HG03159 (cell line): Measurements from ENCODE around the gene DGLUCY.
"Not testable (repeated sequence)": the region's sequence is repeated elsewhere in the genome, so short reads cannot be mapped to it uniquely, and the experiment has no call there.

ENCODE experiments used
- ATAC-seq: cut with Tn5 transposase; IDR thresholded peaks from one replicate; pipeline ENCODE4 v1.9.1; 2021; ENCODE audit warnings: mild to moderate bottlenecking, moderate library complexity; ENCODE audit not compliant: unreplicated experiment

DGLUCY gene

GRCh38 chr14:91108941-91109611 lies 4.8 kb upstream of the DGLUCY start:
- ATAC-seq: no peak

GRCh38 chr14:91111443-91111842 lies 2.4 kb upstream of the DGLUCY start:
- ATAC-seq: no peak

GRCh38 chr14:91112194-91112593 lies 1.7 kb upstream of the DGLUCY start:
- ATAC-seq: no peak

DNA sequence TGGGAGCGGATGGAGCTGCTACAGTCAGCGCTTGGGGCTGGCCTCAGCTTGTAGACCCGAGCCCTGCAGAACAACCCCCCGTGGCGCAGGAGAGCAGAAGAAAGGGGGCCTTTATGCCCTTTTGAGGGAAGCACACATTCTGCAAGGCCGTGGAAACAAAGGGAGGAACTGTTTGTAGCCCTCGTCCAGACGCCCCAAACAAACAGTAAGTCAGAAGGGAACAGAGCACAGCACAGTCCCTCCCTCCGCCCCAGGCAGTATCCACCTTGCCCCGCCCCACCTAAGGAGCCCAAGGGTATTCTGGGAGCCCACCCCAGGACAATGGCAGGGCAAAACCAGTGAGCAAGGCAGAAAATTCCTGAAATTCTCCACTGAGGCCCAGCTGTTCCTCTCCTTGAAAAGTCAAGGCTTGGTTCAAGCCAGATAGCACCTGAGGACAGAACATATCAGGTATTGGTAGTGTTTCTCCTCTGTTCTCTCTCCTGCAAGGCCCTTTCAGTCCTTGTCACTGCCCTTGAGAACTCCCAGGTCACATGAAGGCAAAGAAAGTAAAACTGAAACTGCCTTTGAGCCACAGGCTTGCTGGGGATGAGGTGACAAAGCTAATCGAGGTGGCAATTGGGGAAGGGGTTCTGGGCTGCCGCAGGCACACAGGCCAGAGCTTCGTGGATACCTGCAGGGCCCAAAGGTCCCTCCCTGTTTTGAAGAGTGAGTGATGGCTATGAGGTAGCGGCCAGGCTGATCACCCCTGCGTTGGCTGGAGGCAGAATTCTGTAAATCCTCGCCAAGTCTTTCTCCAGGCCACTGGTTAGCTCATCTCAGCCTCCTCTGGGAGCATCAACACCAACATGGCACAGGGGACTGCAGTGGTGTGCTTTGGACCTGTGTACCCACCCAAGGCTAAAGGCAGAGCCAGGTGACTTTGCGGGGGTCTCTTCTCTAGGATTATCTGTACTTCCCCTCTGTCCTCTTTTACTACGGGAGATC lies 499 bp downstream of the DGLUCY start:
- peak; percentile 73 for ATAC-seq

DNA sequence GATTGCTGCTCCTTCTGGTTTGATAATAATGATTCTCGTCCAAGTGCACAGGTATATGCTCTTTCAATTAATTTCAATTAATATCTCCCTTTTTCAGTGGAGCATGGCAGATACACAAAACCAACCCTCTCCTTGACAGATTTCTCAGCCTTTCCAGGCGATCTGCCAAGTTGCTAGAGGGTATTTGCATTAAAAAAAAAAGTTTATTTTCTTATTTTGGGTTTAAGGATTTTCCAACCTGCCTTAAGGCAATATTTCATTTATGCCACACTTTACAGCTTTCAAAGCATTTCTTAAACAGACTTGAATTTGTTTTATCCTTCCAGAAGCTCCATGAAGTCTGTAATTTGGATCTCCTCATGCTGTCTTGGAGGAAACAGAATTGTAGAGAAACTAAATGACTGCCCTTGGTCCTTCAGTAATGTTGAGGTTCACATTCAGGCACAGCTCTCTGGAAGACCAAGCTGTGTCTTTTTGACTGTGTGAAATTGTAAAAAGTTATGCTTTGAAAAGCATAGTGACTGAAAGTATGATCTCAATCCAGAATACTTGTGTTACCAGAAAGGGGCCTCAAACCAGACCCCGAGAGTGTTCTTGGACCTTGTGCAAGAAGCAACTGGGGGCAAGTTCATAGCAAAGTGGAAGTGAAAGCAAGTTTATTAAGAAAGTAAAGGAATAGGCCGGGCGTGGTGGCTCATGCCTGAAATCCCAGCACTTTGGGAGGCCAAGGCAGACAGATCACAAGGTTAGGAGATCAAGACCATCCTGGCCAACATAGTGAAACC lies 2.3 kb downstream of the DGLUCY start:
- ATAC-seq: no peak

DNA sequence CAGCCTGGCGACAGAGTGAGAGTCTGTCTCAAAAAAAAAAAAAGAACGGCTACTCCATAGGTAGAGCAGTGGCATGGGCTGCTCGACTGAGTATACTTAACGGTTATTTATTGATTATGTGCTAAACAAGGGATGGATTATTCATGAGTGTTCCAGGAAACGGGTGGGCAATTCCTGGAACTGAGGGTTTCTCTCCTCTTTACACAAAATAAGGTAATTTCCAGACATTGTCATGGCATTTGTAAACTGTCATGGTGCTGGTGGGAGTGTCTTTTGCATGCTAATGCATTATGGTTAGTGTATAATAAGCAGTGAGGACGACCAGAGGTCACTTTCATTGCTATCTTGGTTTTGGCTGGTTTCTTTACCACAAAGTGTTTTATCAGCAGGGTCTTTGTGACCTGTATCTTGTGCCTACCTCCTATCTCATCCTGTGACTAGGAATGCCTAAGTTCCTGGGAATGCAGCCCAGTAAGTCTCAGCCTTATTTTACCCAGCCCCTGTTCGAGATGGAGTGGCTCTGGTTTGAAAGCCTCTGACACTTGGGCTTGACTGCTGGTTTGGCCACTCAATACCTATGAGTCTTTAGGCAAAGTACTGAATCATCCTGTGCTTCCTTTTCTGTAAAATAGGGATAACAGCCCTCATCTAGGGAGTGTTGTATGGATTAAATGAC lies 3.2 kb downstream of the DGLUCY start:
- no peak for ATAC-seq

- ATAC-seq: no peak
Observed at GRCh38 chr14:91117960-91118359, 4.1 kb downstream of the DGLUCY start.

GRCh38 chr14:91118511-91119068 lies 4.7 kb downstream of the DGLUCY start:
- no peak for ATAC-seq

GRCh38 chr14:91119556-91120311 lies 5.9 kb downstream of the DGLUCY start:
- no peak for ATAC-seq

DNA sequence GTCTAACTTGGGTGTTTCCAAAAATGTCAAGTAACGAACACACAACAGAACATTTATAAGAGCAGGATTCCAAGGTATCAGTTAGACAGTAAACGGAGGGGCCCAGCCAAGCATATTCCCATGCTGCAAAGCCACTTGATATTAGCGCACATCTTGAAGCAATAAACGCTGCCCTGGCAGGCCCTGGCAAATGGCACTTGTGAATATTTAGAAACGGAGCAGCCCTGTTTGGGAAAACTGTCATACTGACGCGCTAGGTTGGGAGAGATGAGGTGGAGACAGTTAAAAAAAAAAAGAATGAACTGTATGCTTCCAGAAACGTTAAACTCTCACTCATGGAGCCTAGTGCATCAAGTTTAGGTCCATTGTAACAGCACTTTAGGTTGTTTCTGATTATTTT lies 9.3 kb downstream of the DGLUCY start:
- ATAC-seq: no peak

- ATAC-seq: not testable (repeated sequence)
Observed at GRCh38 chr14:91124406-91125270, 10.8 kb downstream of the DGLUCY start.

DNA sequence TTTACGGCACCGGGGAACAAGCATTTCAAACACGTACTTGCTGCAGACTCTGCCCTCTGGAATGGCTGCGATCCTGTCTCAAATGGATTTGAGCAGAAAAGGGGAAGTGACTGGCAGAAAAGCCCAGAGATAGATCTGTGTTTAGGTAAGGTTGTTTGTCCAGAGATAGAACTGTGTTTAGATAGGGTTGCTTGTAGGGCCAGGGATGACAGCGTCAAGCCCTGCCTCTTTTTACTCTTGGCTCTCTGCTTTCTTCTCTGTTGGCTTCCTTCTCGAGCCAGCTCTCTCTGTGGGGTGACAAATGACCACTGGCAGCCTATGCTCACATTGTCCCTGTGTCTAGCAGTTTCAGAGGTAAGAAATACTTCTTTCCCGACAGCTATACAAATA lies 11.4 kb downstream of the DGLUCY start:
- ATAC-seq: no peak

DNA sequence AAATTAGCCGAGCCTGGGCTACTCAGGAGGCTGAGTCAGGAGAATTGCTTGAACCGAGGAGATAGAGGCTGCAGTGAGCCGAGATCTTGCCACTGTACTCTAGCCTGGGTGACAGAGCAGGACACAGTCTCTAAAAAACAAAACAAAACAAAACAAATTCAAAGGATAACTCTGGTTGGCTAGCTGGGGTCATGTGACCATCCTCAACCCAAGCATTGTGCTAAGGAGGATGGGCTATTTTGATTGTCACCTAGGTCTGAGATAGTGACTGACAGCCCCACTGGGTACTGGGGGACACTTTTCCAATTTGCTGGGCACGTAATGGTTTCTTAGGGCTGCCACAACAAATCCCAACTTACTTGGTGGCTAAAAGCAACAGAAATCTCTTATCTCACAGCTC lies 11.9 kb downstream of the DGLUCY start:
- no peak for ATAC-seq

GRCh38 chr14:91126761-91127160 lies 12.9 kb downstream of the DGLUCY start:
- no peak for ATAC-seq

DNA sequence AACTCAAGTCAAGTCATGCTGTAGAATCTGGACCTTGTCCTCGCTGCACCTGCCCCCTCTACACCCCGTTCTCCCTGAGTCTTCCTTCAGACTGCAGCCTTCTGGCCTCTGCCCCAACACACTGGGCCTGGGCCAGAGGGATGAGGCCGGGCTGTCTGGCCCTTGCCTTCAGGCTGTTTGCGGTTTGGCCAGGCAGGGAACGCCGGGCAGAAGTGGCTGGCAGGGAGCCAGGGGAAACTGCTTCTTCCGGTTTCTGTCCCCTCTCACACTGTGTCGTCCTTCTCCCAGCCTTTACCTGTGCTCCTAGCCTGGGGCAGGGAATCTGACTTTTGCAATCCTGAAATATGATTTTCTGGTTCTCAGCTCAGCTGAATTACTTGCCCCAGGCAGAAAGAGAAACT lies 13.5 kb downstream of the DGLUCY start:
- ATAC-seq: no peak

DNA sequence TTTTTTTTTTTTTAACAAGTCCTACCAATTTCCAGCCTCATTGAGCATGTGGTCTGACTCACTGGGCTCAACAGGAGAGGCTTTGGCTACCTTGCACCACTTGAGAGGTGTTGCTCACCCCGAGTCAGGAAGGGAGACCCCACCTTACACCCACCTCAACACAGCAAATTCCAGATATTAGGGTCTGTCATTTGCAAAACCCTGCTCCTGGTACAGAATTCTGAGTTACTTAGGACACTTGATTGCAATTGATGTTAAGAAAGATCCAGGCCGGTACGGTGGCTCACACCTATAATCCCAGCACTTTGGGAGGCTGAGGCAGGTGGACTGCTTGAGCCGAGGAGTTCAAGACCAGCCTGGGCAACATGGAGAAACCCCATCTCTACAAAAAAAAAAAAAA lies 14.1 kb downstream of the DGLUCY start:
- ATAC-seq: no peak

- no peak for ATAC-seq
Observed at GRCh38 chr14:91128699-91129098, 14.8 kb downstream of the DGLUCY start.

DNA sequence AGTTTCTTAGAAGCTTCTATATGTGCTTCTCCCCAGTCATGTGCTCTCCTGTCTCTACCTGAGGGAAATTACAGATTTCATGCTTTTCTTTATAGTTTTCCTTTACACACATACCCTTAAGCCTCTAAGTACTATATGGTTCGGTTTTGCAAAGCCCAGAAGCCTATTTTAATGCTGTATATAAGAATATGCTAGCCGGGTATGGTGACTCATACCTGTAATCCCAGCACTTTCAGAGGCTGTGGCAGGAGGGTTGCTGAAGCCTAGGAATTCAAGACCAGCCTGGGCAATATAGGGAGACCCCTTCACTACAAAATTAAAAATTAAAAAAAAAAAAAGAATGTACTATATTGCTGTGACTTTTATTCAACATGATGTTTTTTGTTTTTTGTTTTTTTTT lies 15.4 kb downstream of the DGLUCY start:
- ATAC-seq: no peak

DNA sequence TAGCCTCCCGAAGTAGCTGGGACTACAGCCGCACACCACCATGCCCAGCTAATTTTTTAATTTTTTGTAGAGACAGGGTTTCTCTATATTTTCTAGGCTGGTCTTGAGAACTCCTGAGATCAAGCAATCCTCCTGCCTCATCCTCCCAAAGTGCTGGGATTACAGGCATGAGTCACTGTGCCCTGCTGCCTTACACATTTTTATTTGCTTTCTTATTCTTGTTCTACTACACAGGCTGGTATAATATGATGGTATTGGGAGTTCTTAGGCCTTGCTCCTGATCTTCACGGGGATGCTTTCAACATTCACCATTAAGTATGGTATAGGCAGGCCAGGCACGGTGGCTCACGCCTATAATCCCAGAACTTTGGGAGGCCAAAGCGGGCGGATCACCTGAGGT lies 21.2 kb downstream of the DGLUCY start:
- ATAC-seq: no peak
